Activated CD4-positive, alpha-beta memory T cell treated with anti-CD3 and anti-CD28 coated beads for 36 hours (primary cell): ENCODE data around the gene SLC16A10. TPM values are rescaled to one million over a fixed set of nuclear protein-coding genes. Genes with fewer than 3 reads are reported as not detected.
"Not testable (repeated sequence)": the region's sequence is repeated elsewhere in the genome, so short reads cannot be mapped to it uniquely, and the experiment has no call there.

Source experiments
- CTCF ChIA-PET: fragments of 350-600 bp; sonication (Branson Sonifier 250); formaldehyde crosslinking; loops from one replicate; lab custom pipeline; 2021; ENCODE audit warnings: antibody characterized with exemption, inconsistent platforms; lab: Charles Lee
- POLR2A ChIA-PET: fragments of 350-600 bp; sonication (Branson Sonifier 250); formaldehyde crosslinking; loops from one replicate; lab custom pipeline; 2021; ENCODE audit warnings: antibody characterized with exemption; lab: Charles Lee
- DNase-seq: peaks from one replicate; pipeline ENCODE4 v3.0.0-alpha.2; 2020
- H3K27ac Mint-ChIP-seq: one replicate; pipeline ENCODE4 v1.8.0; 2021; ENCODE audit warnings: mixed read lengths
- H3K27me3 Mint-ChIP-seq: one replicate; pipeline ENCODE4 v1.8.0; 2021; ENCODE audit warnings: mixed read lengths
- H3K36me3 Mint-ChIP-seq: one replicate; pipeline ENCODE4 v1.8.0; 2021; ENCODE audit warnings: mixed read lengths
- H3K4me1 Mint-ChIP-seq: one replicate; pipeline ENCODE4 v1.8.0; 2021; ENCODE audit warnings: low read depth, mixed read lengths
- H3K4me3 Mint-ChIP-seq: one replicate; pipeline ENCODE4 v1.8.0; 2021; ENCODE audit warnings: mild to moderate bottlenecking, mixed read lengths
- H3K9me3 Mint-ChIP-seq: one replicate; pipeline ENCODE4 v1.8.0; 2021; ENCODE audit warnings: mixed read lengths
- intact Hi-C: fragments of 100-400 bp; cut with micrococcal nuclease; formaldehyde crosslinking; loops from one replicate; pipeline ENCODE4 v1.15.1; 2023
- total RNA-seq, 2 experiments: library from RNA; stranded (reverse); gene quantifications; one replicate each; pipeline ENCODE4 v1.2.3, GENCODE V29; 2021

Gene SLC16A10
- total RNA-seq, 2 experiments from 2014 or later = 3.4 to 3.6 TPM

GRCh38 chr6:111088668-111089003 is 1.3 kb downstream of the SLC16A10 start:
- ChIA-PET CTCF (interaction anchor here (1.0 kb wide), 1 partner anchor 171 kb away, joined by 3 read pairs; a partner anchor contains a TSS), POLR2A (no interaction called here)
- H3K4me1 Mint-ChIP-seq = peaks cover 28% of the 10 kb centered on the region
- peaks cover 11% of the 10 kb centered on the region for H3K27me3 Mint-ChIP-seq
- H3K36me3 Mint-ChIP-seq = no peaks in the 10 kb centered on the region
- H3K9me3 Mint-ChIP-seq = no peaks in the 10 kb centered on the region
- peak overlapping the region; percentile 8 for H3K27ac Mint-ChIP-seq
- DNase-seq = no peak
- H3K4me3 Mint-ChIP-seq = peak overlapping the region; percentile 77
- intact Hi-C loops = loop anchor here (1.0 to 5.0 kb wide), 4 partner anchors 25 to 399 kb away; partner anchors contain the start of gene CDK19

- intact Hi-C loops = no loop called here
- POLR2A ChIA-PET = no interaction called here
- DNase-seq = no peak
These were observed 3.5 kb downstream of the SLC16A10 start for GRCh38 chr6:111090766-111091165.

GRCh38 chr6:111091987-111092386 is 4.7 kb downstream of the SLC16A10 start:
- Mint-ChIP-seq H3K36me3 (peaks cover 2% of the 10 kb centered on the region), H3K4me3 (no peak overlapping the region), H3K9me3 (peaks cover 2% of the 10 kb centered on the region), H3K4me1 (peaks cover 28% of the 10 kb centered on the region), H3K27ac (no peak overlapping the region), H3K27me3 (no peaks in the 10 kb centered on the region)
- intact Hi-C loops = no loop called here
- ChIA-PET CTCF (no interaction called here), POLR2A (no interaction called here)
- no peak for DNase-seq

More at GRCh38 chr6:111090766-111091165, 3.5 kb downstream of the SLC16A10 start:
- CTCF ChIA-PET = no interaction called here
- Mint-ChIP-seq H3K9me3 (peaks cover 2% of the 10 kb centered on the region), H3K27me3 (peaks cover 8% of the 10 kb centered on the region), H3K36me3 (peaks cover 2% of the 10 kb centered on the region), H3K27ac (no peak overlapping the region), H3K4me3 (no peak overlapping the region), H3K4me1 (peaks cover 31% of the 10 kb centered on the region)

GRCh38 chr6:111095488-111095887 is 8.2 kb downstream of the SLC16A10 start:
- POLR2A ChIA-PET, H3K4me1 Mint-ChIP-seq, H3K36me3 Mint-ChIP-seq, DNase-seq, H3K27me3 Mint-ChIP-seq, intact Hi-C loops, H3K4me3 Mint-ChIP-seq, H3K9me3 Mint-ChIP-seq, H3K27ac Mint-ChIP-seq: not testable (repeated sequence)
- CTCF ChIA-PET = interaction anchor here (1.6 kb wide), 1 partner anchor 114 kb away, joined by 3 read pairs; no protein-coding TSS in a partner anchor

GRCh38 chr6:111096246-111096645 is 8.9 kb downstream of the SLC16A10 start:
- peak overlapping the region; percentile 29 for H3K27ac Mint-ChIP-seq
- H3K9me3 Mint-ChIP-seq = peaks cover 2% of the 10 kb centered on the region
- intact Hi-C loops = no loop called here
- no peak overlapping the region for H3K4me3 Mint-ChIP-seq
- peaks cover 2% of the 10 kb centered on the region for H3K36me3 Mint-ChIP-seq
- ChIA-PET POLR2A (no interaction called here), CTCF (interaction anchor here (0.8 to 1.6 kb wide), 2 partner anchors 39 to 113 kb away, joined by 3 to 4 read pairs; no protein-coding TSS in a partner anchor)
- no peaks in the 10 kb centered on the region for H3K27me3 Mint-ChIP-seq
- H3K4me1 Mint-ChIP-seq = peaks cover 10% of the 10 kb centered on the region
- DNase-seq = peak; percentile 58

GRCh38 chr6:111098597-111098996 is 11.3 kb downstream of the SLC16A10 start:
- Mint-ChIP-seq H3K36me3 (peaks cover 2% of the 10 kb centered on the region), H3K27me3 (no peaks in the 10 kb centered on the region), H3K4me1 (peaks cover 10% of the 10 kb centered on the region), H3K9me3 (peaks cover 2% of the 10 kb centered on the region), H3K4me3 (no peak overlapping the region), H3K27ac (no peak overlapping the region)
- POLR2A ChIA-PET = no interaction called here
- intact Hi-C loops = no loop called here
- no peak for DNase-seq
- CTCF ChIA-PET = interaction anchor here (1.0 kb wide), 1 partner anchor 41 kb away, joined by 5 read pairs; no protein-coding TSS in a partner anchor

- no peak overlapping the region for H3K4me3 Mint-ChIP-seq
- no peak overlapping the region for H3K27ac Mint-ChIP-seq
- POLR2A ChIA-PET = no interaction called here
- CTCF ChIA-PET = no interaction called here
- intact Hi-C loops = no loop called here
- no peak for DNase-seq
- peaks cover 5% of the 10 kb centered on the region for H3K4me1 Mint-ChIP-seq
- H3K9me3 Mint-ChIP-seq = peaks cover under 1% of the 10 kb centered on the region
- H3K36me3 Mint-ChIP-seq = peaks cover 4% of the 10 kb centered on the region
- no peaks in the 10 kb centered on the region for H3K27me3 Mint-ChIP-seq
These were observed 14.7 kb downstream of the SLC16A10 start for GRCh38 chr6:111101987-111102386.

- peaks cover 8% of the 10 kb centered on the region for H3K4me1 Mint-ChIP-seq
- H3K27me3 Mint-ChIP-seq = no peaks in the 10 kb centered on the region
- intact Hi-C loops = no loop called here
- DNase-seq = peak; percentile 58
- H3K9me3 Mint-ChIP-seq = peaks cover 8% of the 10 kb centered on the region
- no peak overlapping the region for H3K4me3 Mint-ChIP-seq
- CTCF ChIA-PET = interaction anchor here (1.3 kb wide), 1 partner anchor 14 kb away, joined by 3 read pairs; no protein-coding TSS in a partner anchor
- no peak overlapping the region for H3K27ac Mint-ChIP-seq
- POLR2A ChIA-PET = no interaction called here
- H3K36me3 Mint-ChIP-seq = peaks cover 8% of the 10 kb centered on the region
These were observed 18.3 kb downstream of the SLC16A10 start for GRCh38 chr6:111105578-111105977.

GRCh38 chr6:111107589-111107988 is 20.3 kb downstream of the SLC16A10 start:
- H3K27ac Mint-ChIP-seq = no peak overlapping the region
- POLR2A ChIA-PET = no interaction called here
- CTCF ChIA-PET = no interaction called here

GRCh38 chr6:111110036-111110435 is 22.7 kb downstream of the SLC16A10 start:
- POLR2A ChIA-PET = interaction anchor here (0.6 kb wide), 1 partner anchor 1628 kb away, joined by 3 read pairs; no protein-coding TSS in a partner anchor
- DNase-seq = no peak
- Mint-ChIP-seq H3K36me3 (peaks cover 11% of the 10 kb centered on the region), H3K4me3 (no peak overlapping the region), H3K27ac (no peak overlapping the region), H3K9me3 (peaks cover 8% of the 10 kb centered on the region), H3K4me1 (peaks cover 22% of the 10 kb centered on the region), H3K27me3 (no peaks in the 10 kb centered on the region)
- CTCF ChIA-PET = no interaction called here
- intact Hi-C loops = no loop called here

More at GRCh38 chr6:111107589-111107988, 20.3 kb downstream of the SLC16A10 start:
- Mint-ChIP-seq H3K4me3 (no peak overlapping the region), H3K27me3 (no peaks in the 10 kb centered on the region), H3K9me3 (peaks cover 8% of the 10 kb centered on the region), H3K4me1 (peaks cover 8% of the 10 kb centered on the region), H3K36me3 (peaks cover 11% of the 10 kb centered on the region)
- intact Hi-C loops = no loop called here
- DNase-seq = no peak

GRCh38 chr6:111113336-111114086 is 26.2 kb downstream of the SLC16A10 start:
- Mint-ChIP-seq H3K27me3 (no peaks in the 10 kb centered on the region), H3K36me3 (peaks cover 3% of the 10 kb centered on the region), H3K4me3 (no peak overlapping the region), H3K4me1 (peaks cover 19% of the 10 kb centered on the region), H3K9me3 (no peaks in the 10 kb centered on the region), H3K27ac (peak overlapping the region; percentile 82)
- ChIA-PET POLR2A (no interaction called here), CTCF (no interaction called here)
- DNase-seq = peak; percentile 76
- intact Hi-C loops = loop anchor here (1.0 to 2.0 kb wide), 2 partner anchors 25 to 45 kb away; no protein-coding TSS in a partner anchor

GRCh38 chr6:111114087-111114443 is 26.8 kb downstream of the SLC16A10 start:
- CTCF ChIA-PET = no interaction called here
- POLR2A ChIA-PET = no interaction called here

More at GRCh38 chr6:111114087-111114443, 26.8 kb downstream of the SLC16A10 start:
- no peaks in the 10 kb centered on the region for H3K9me3 Mint-ChIP-seq
- no peaks in the 10 kb centered on the region for H3K27me3 Mint-ChIP-seq
- peaks cover 3% of the 10 kb centered on the region for H3K36me3 Mint-ChIP-seq
- peak overlapping the region; percentile 82 for H3K27ac Mint-ChIP-seq
- peaks cover 19% of the 10 kb centered on the region for H3K4me1 Mint-ChIP-seq
- intact Hi-C loops = loop anchor here (2.0 kb wide), 1 partner anchor 45 kb away; no protein-coding TSS in a partner anchor
- peak overlapping the region; percentile 13 for H3K4me3 Mint-ChIP-seq
- no peak for DNase-seq
